OCI-M2 (cell line): ENCODE results near the gene NHERF2.
A peak's percentile ranks its signal among the peaks of the same experiment; 100 is the strongest.
"Not testable (repeated sequence)": the region's sequence is repeated elsewhere in the genome, so short reads cannot be mapped to it uniquely, and the experiment has no call there.

ENCODE experiments used
- DNase-seq: peaks from one replicate; lab custom pipeline; 2025; ENCODE audit not compliant: unreplicated experiment; lab: John Stamatoyannopoulos, UW

Gene NHERF2

DNA sequence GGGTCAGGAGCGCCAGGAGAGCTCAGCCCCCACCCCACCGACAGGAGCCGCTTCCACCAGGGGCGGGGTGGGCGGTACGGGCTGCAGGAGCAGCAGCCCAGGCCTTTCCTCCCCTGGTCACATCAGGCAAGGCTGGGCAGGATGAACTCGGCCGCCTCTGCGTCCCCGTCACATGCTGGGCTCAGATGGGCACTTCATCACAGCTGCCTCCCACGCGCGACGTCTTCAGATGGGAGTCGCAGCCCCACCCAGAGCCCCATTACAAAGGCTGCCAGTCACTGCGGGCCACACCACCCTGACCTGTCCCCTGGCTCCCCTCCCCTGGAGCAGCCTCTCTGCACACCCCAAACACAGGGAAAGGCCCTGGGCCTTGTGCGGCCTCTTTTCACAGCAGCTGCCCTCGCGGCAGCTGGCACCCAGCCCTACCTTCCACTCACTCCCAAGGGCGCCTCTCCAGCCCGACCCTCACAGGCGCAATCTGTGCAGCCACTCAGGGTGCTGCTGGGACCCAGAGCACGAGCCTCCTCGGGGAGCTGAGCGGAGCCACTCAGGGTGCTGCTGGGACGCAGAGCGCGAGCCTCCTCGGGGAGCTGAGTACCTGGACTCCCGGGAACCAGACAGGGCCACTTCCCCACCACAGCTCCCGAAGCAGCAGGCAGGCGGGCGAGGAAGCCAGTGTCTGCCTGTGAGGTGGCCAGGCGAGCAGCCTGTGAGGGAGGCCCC is 21.7 kb upstream of the NHERF2 start:
- no peak for DNase-seq

DNA sequence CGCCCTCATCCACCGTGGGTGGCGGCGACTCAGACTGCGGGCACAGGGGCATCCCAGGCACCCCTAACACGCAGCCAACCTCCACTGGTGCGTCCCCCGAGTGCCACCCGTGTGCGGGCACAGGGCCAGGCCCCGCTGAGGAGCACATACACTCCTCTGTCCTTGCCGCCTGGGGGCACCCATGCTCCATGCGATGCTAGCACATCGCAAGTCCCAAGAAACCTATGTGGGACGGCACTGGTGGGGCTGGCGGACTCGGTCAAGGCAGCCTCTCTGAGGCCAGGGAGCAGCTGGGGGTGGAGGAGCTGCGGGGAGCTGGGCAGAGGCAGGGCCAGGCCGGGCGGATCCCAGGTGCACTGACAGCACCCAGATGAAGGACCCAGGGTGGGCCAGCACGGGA is 21.1 kb upstream of the NHERF2 start:
- DNase-seq: no peak

DNA sequence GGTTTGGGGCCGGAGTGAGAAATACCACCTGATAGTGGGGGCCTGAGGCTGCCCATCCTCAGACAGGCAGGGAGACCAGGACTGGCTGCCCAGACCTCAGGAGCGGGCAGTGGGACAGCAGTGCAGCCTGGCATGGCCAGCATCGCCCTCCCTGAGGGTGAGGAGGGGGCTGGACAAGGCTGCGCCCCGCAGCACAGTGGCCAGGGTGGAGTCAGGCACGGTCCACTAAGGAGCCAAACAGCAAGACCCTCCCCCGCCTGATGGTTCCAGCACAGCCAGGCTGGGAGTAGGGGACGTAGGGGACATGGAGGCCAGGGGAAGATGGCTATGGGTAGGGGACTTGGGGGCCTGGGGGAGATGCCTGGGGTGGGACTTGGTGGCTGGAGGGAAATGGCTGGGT is 20.4 kb upstream of the NHERF2 start:
- no peak for DNase-seq

DNA sequence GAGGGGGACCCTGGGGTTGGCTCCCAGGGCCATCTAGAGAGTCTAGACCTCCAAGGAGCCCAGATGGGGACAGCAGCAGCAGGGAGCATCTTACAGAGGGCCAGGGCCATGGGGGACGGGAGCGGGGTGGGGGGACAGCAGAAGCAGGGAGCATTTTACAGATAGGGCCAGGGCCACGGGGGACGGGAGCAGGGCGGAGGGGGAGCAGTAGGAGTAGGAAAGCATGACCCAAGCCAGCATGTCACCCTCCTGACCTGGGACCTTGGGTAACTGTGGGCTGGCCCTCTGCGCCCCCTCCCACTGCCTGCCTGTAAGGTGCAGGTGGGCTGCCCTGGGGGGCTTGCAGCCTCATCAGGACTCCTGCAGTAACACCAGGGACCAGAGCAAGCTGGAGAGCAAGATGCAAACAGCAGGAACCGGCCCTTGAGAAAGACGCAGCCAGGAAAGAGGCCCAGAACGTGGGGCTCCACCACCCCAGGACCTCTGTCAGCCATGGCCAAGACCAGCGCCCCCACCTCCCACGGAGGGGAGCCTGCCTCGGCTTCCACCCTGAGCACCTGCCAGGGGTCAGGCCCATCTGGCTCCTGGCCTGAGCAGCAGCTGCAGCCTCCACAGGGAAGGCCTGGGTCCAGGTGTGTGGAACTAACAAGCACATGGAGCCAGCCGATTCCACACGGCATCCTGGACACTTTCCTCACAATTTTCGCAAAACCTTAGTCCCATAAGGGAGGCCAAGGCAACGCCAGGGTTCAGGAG is 19.4 kb upstream of the NHERF2 start:
- no peak for DNase-seq

DNA sequence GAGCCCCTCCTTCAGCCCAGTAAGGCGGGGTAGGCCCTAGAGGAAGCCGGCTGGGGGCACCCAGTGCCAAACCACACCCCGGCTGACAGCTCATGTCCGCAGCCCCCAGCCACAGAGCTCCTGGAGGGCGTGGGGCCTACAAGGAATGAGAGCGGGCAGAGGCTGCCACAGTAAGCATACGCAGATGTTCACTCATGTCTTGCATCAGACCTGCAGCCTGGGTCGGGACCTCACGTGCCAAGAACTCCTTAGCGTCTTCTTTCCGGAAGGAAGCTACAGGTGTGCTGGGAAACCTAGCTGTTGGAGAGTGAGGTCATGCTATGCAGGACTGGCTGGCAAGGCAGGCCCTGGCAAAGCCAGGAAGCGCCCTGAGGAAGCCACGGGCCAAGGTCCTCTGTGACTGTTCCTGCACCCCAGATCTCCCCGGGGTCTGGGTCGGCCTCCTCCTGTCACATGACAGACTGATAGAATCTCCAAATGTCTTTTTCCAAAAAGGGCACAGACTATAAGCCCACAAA is 18.6 kb upstream of the NHERF2 start:
- DNase-seq: no peak

DNA sequence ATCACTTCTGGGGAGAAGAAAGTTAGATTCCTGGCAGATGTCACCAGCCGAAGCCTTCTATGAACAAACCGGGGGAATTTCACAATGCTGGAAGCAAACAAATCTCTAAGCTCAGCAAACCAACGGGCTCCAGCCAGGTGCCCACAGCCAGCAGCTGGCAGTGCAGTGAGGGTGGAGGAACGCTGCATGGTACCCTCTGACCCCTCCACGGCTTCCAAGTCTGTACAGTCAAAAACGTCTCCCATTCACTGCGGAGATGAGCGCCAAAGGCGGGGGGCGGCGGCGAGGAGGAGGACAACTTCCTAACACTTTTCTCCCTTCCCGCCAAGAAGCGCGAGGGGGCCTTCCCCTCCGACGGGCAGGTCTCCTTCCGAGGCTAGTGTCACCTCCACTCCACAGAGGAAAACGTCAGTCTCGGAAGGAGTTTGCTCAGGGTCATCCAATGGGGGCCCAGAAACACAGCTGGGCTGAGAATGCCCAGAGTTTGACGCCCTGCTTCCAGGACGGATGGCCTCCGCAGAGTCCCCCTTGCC is 18.0 kb upstream of the NHERF2 start:
- no peak for DNase-seq

DNA sequence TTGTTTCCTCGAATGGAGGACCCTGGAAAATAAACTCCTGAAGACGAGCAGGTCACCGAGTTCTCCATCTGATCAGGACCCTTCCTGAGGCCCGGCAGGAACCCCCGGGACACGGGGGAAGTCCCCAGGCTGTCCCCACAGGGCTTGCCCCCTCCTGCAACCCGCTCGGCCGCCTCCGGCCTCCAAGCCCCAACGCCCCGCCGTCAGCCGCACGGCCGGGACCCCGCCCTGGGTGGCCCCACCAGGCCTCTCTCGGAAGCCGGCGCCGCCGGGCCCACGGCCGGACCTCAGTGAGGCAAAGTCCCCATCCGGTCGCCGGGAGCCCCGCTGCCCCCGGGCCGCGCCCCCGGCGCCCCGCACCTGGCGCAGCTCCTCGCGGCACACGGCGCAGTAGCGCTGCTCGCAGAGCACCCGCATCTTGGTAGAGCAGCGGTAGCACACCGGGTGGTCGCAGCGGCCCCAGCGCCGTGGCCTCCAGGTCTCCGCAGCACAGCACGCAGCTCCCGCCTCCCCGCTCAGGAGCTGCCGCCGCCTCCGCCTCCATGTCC is 17.5 kb upstream of the NHERF2 start:
- DNase-seq: no peak

DNA sequence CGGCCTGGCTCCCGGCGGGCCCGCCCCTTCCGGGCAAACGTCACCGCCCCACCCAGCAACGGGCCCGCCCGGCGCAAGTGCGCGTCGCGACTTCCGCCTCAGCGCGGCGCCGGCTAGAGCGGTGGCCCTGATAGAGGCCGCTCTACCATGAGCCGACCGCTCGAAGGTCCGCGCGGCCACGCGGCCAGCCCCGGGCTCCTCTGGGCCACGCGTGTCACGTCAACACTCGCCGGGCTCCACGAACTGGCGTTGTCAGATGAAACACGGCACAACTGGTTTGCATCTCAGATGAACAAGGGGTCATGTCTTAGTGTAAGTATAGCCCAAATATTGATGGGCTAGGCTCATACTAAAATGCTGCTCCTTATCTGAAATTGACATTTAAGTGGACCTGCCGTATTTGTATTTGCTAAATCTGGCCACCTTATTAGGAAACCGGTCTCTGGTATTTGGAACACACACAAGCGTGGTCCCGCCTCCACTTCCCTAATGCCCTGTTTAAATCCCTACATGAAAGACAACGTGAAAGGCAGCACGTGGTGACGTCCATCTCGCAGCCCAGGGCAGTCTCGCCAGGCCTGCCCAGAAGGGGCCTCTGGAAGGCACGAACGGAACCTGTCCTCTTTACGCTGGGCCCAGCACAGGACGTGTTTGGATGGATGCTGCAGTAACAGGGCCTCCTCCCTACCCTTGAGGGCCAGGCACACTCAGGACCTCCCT is 16.8 kb upstream of the NHERF2 start, which contains the start of gene ZNF598:
TSS of gene ZNF598 (minus strand) at position 31 of the 720 bp plus-strand sequence.
- no peak for DNase-seq

DNA sequence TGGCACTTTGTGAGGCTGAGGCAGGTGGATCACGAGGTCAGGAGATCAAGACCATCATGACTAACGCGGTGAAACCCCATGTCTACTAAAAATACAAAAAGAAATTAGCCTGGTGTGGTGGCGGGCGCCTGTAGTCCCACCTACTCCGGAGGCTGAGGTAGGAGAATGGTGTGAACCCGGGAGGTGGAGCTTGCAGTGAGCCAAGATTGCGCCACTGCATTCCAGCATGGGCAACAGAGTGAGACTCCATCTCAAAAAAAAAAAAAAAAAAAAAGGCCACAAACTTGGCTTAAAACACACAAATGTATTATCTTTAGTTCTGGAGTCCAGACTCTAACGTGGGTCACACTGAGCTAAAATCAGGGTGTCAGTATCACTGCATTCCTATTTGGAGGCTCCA is 15.0 kb upstream of the NHERF2 start:
- DNase-seq: not testable (repeated sequence)

DNA sequence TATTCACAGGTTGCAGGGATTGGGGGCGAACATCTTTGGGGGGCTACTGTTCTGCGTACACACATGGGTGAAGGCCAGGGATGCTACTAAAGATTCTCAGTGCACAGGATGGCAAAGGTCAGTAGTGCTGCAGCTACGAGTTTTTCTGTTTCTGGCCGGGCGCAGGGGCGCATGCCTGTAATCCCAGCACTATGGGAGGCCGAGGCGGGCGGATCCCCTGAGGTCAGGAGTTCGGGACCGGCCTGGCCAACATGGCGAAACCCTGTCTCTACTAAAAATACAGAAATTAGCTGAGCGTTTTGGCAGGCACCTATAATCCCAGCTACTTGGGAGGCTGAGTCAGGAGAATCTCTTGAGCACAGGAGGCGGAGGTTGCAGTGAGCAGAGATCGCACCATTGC is 13.2 kb upstream of the NHERF2 start:
- no peak for DNase-seq

DNA sequence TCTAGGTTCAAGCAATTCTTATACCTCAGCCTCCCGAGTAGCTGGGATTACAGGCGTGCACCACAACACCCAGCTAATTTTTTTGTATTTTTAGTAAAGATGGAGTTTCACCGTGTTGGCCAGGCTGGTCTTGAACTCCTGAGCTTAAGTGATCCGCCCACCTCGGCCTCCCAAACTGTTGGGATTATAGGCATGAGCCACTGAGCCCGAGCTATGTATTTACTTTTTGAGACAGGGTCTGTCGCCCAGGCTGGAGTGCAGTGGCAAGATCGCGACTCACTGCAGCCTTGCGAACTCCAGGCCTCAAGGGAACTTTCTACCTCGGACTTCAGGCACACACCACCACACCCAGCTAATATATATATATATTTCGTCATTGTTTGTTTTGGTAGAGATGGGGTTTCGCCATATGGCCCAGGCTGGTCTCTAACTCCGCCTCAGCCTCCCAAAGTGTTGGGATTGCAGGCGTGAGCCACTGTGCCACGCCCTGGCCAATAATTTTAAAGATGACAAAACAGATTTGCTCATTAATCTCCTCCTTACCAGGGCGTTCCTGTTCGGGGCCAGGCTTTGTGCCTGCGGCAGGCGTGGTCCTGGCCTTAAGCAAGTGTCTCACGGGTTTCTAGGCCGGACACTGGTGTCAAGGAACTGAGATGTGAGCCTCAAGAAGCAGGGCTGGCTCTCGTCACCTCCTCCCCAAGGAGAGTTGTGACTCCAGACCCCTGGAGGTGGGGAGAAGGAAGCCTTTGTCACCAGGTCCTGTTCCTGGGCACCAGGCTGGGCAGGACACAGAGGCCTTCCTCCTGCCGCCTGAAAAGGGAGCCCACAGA is 11.4 kb upstream of the NHERF2 start:
- no peak for DNase-seq

DNA sequence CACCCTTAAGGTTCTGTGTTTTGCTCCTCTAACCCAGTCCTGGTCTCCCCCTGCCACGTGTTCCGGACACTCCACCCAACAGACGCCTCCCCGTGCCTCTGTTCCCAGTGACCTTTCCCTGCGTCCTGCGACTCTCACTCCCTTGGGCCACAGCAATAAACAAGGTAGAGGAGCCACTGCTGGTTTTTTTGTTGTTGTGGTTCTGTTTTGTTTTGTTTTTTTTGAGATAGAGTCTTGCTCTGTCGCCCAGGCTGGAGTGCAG is 10.8 kb upstream of the NHERF2 start:
- DNase-seq: no peak

DNA sequence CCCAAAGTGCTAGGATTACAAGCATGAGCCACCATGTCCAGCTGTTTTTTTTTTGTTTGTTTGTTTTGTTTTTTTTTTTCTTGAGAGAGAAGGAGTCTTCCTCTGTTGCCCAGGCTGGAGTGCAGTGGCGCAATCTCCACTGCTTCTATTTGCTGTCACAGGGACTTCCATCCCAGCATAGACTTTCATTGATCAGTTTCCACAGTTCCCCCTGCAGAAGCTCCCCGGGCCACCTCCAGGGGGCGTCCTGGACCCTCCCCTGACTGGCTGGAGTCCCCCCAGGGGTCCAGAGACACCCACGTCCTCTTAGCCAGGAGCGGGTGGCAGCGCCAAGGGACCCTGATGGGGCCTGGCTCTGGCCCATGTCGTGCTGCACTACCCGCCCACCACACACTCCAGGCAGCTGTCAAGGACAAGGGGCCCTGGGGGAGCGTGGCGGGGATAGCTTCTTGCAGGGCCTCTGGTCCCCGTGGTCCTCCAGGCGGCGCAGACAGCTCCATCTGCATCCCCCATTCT is 10.2 kb upstream of the NHERF2 start:
- no peak for DNase-seq

DNA sequence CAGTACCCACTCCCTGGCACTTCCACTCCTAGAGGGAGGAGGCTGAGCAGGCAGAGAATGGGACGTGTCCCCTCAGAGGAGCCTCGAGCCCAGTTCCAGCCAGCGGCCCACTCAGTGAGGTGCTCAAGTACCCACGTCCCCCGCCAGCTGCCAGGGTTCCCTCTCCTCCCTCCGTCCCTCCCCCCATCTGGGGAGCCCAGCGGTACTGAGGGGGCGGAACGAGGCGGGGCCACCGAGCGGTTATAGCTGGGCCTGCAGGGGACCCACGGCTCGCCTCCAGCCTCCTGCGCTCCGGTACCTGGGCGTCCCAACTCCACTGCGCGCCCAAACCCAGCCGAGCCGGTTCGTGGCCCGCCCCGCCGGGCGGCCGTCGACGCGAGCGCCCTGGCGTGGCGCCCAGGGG is 7.2 kb upstream of the NHERF2 start, which contains the start of gene NPW:
TSS of gene NPW (plus strand) at position 268 of the 403 bp plus-strand sequence.
- no peak for DNase-seq

DNA sequence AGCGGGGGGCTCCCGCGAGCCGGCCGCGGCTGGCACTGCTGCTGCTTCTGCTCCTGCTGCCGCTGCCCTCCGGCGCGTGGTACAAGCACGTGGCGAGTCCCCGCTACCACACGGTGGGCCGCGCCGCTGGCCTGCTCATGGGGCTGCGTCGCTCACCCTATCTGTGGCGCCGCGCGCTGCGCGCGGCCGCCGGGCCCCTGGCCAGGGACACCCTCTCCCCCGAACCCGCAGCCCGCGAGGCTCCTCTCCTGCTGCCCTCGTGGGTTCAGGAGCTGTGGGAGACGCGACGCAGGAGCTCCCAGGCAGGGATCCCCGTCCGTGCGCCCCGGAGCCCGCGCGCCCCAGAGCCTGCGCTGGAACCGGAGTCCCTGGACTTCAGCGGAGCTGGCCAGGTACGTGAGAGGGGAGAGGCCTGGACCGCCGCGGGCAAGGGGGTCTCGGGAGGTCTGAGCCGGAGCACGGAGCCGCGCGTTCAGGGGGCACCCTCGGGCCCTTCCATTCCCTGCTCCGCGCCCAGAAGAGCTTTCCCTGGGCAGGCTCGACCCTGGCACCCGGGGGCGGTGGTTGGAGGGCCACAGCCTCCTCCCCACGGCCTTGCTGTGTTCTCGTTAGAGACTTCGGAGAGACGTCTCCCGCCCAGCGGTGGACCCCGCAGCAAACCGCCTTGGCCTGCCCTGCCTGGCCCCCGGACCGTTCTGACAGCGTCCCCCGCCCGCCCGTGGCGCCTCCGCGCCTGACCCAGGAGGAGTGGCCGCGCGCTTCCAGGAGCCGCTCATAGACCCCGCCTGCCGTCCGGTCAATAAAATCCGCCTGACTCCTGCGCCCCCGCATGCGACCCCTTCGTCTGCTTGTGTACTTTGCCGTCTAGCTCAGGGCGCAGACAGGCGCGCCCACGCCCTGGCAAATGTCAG is 6.5 kb upstream of the NHERF2 start:
- no peak for DNase-seq

DNA sequence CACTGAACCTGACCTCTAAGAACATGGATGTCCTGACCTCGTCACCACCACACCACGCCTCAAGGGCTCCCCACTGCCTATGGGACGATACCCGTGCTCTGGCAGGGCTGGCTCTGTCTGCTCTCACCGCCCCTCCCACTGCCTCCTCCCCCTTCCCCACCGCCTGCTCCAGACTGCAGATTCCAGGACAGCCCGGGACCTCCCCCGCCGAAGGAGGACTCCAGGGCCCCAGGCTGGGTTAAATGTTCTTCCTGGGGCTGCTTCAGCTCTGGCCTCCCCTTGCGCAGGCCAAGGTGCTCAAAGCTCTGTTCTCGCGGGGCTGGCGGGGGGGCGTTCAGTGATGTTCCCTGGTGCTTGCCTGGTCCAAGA is 4.0 kb upstream of the NHERF2 start:
- DNase-seq: no peak

DNA sequence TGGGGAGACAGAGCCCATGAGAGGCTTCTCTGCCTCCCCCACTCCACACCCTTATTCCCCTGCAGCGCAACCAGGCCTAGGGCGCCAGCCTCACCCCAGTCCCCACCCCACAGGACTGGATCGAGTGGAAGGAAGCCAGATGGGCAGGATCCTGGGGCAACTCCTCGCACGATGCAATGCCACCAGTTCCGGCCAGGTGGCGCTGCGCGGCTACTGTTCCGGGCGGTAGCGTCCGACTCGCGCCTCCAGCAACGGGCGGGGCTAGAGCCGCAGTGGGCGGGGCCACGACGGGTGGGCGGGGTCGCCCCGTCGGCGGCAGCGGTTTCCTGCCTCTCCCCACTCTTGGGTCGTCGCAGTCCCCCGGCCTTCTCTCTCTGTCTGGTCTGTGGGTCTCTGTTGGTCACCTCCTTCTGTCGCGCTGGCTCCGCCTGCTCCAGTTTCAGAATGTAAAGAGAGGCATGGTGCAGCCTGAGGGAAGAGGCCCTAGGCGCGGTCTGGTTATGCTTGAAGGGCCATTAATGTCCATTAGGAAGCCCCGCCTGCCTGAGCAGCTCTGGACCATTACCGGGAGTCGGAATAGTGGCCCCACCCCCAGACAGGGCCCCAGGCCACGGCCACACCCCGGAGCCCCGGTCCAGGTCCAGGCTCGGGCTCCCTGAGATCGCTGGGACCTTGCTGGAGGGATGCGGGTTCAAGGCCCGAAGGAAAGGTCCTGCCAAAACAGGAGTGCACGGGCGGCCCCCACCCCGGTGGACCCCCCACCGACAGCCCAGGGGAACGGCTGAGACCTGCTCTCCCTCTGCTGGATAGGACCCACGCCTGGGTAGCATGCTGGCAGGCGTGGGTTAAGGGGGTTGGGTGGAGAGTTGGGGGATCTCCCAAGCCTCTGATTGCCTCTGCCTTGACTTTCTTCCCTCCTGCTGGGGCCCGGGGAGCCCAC is 3.3 kb upstream of the NHERF2 start:
- DNase-seq: peak; percentile 79

DNA sequence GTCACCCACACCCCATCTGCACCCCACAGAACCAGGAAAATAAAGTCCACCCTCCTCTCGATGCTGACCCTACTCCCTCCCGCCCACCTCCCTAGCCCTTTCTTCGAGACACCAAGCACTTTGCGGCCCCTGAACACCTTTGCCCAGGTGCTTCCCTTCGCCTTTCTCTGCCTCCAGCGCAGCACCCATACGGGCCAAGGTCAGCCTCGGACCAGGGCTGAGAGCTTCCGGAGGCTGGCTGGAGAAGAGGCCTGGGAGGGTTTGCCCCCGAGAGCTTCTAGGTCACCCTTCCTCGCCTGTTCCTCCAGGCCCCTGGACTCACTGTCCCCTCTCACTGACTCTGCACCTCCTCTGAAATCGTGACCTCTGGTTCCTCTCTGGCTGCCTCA is 2.7 kb upstream of the NHERF2 start:
- DNase-seq: no peak
